Measurements from ENCODE around the gene RHEB. TPM values are rescaled to one million over a fixed set of nuclear protein-coding genes. Genes with fewer than 3 reads are reported as not detected.

Gene RHEB
- total RNA-seq, 1 donor from 2014 or later, result 143 TPM

GRCh38 chr7:151459726-151460473, 59.8 kb downstream of the RHEB start:
- peaks cover 15% of the 10 kb centered on the region for H3K9me3 ChIP-seq (ENCODE audit: insufficient read depth, low read depth, low read length)
- Mint-ChIP-seq H3K27me3 (ENCODE audit: low read depth, unreplicated experiment) (peaks cover 10% of the 10 kb centered on the region), H3K4me1 (ENCODE audit: low read depth, unreplicated experiment) (peaks cover 21% of the 10 kb centered on the region), H3K27ac (ENCODE audit: unreplicated experiment) (peak overlapping the region; percentile 85), H3K9me3 (ENCODE audit: unreplicated experiment) (peaks cover 9% of the 10 kb centered on the region), H3K36me3 (ENCODE audit: low read depth, unreplicated experiment) (peaks cover 32% of the 10 kb centered on the region), H3K4me3 (ENCODE audit: unreplicated experiment) (peak overlapping the region; percentile 67)
- no peak for FAIRE-seq
- H3K27me3 ChIP-seq (ENCODE audit: insufficient read depth, low read length), result no peaks in the 10 kb centered on the region
- peak overlapping the region; percentile 82 for H3K4me2 ChIP-seq (ENCODE audit: low read length)
- no peaks in the 10 kb centered on the region for H4K20me1 ChIP-seq (ENCODE audit: insufficient read depth, low read length)
- H3K4me3 ChIP-seq (ENCODE audit: insufficient read depth, low read depth, low read length), result peak overlapping the region; percentile 34
- H3K9ac ChIP-seq (ENCODE audit: low read length), result peak overlapping the region; percentile 40
- TF ChIP-seq EZH2 (IDR thresholded peaks at IDR 0.05; ENCODE audit: insufficient read depth, low read length) (no peak), CTCF (IDR thresholded peaks at IDR 0.05; ENCODE audit: insufficient read depth, low read depth, low read length) (no peak)
- H3K79me2 ChIP-seq (ENCODE audit: insufficient read depth, low read length), result no peaks in the 10 kb centered on the region
- peak overlapping the region; percentile 8 for H3K27ac ChIP-seq (ENCODE audit: low read depth, low read length)
- H3K36me3 ChIP-seq (ENCODE audit: insufficient read depth, low read length), result peaks cover 9% of the 10 kb centered on the region
- peaks cover 14% of the 10 kb centered on the region for H3K4me1 ChIP-seq (ENCODE audit: insufficient read depth, low read length)
- DNase-seq (ENCODE audit: low read depth), result peak; percentile 80
- peak overlapping the region; percentile 18 for H2AFZ ChIP-seq (ENCODE audit: low read depth, low read length)

- no peak for FAIRE-seq
- Histone ChIP-seq H3K27me3 (ENCODE audit: insufficient read depth, low read length) (no peaks in the 10 kb centered on the region), H3K4me1 (ENCODE audit: insufficient read depth, low read length) (peaks cover 14% of the 10 kb centered on the region), H3K27ac (ENCODE audit: low read depth, low read length) (no peak overlapping the region), H3K4me3 (ENCODE audit: insufficient read depth, low read depth, low read length) (no peak overlapping the region), H3K4me2 (ENCODE audit: low read length) (no peak overlapping the region), H4K20me1 (ENCODE audit: insufficient read depth, low read length) (no peaks in the 10 kb centered on the region), H3K79me2 (ENCODE audit: insufficient read depth, low read length) (no peaks in the 10 kb centered on the region), H3K9me3 (ENCODE audit: insufficient read depth, low read depth, low read length) (peaks cover 7% of the 10 kb centered on the region), H3K9ac (ENCODE audit: low read length) (no peak overlapping the region), H3K36me3 (ENCODE audit: insufficient read depth, low read length) (no peaks in the 10 kb centered on the region), H2AFZ (ENCODE audit: low read depth, low read length) (no peak overlapping the region)
- Mint-ChIP-seq H3K4me1 (ENCODE audit: low read depth, unreplicated experiment) (peaks cover 21% of the 10 kb centered on the region), H3K9me3 (ENCODE audit: unreplicated experiment) (peaks cover 9% of the 10 kb centered on the region), H3K36me3 (ENCODE audit: low read depth, unreplicated experiment) (peaks cover 14% of the 10 kb centered on the region), H3K4me3 (ENCODE audit: unreplicated experiment) (no peak overlapping the region), H3K27me3 (ENCODE audit: low read depth, unreplicated experiment) (peaks cover 20% of the 10 kb centered on the region), H3K27ac (ENCODE audit: unreplicated experiment) (no peak overlapping the region)
- TF ChIP-seq EZH2 (IDR thresholded peaks at IDR 0.05; ENCODE audit: insufficient read depth, low read length) (no peak), CTCF (IDR thresholded peaks at IDR 0.05; ENCODE audit: insufficient read depth, low read depth, low read length) (no peak)
- DNase-seq (ENCODE audit: low read depth), result no peak
Measured at GRCh38 chr7:151457534-151457933, 62.2 kb downstream of the RHEB start.

- Histone ChIP-seq H3K4me2 (ENCODE audit: low read length) (no peak overlapping the region), H3K4me1 (ENCODE audit: insufficient read depth, low read length) (peaks cover 14% of the 10 kb centered on the region), H4K20me1 (ENCODE audit: insufficient read depth, low read length) (no peaks in the 10 kb centered on the region), H3K4me3 (ENCODE audit: insufficient read depth, low read depth, low read length) (no peak overlapping the region), H3K27ac (ENCODE audit: low read depth, low read length) (no peak overlapping the region), H2AFZ (ENCODE audit: low read depth, low read length) (no peak overlapping the region), H3K36me3 (ENCODE audit: insufficient read depth, low read length) (no peaks in the 10 kb centered on the region), H3K79me2 (ENCODE audit: insufficient read depth, low read length) (no peaks in the 10 kb centered on the region), H3K9ac (ENCODE audit: low read length) (no peak overlapping the region), H3K9me3 (ENCODE audit: insufficient read depth, low read depth, low read length) (no peaks in the 10 kb centered on the region), H3K27me3 (ENCODE audit: insufficient read depth, low read length) (no peaks in the 10 kb centered on the region)
- Mint-ChIP-seq H3K36me3 (ENCODE audit: low read depth, unreplicated experiment) (peaks cover 10% of the 10 kb centered on the region), H3K27ac (ENCODE audit: unreplicated experiment) (no peak overlapping the region), H3K4me1 (ENCODE audit: low read depth, unreplicated experiment) (peaks cover 21% of the 10 kb centered on the region), H3K27me3 (ENCODE audit: low read depth, unreplicated experiment) (peaks cover 25% of the 10 kb centered on the region), H3K9me3 (ENCODE audit: unreplicated experiment) (peaks cover 9% of the 10 kb centered on the region), H3K4me3 (ENCODE audit: unreplicated experiment) (no peak overlapping the region)
- no peak for FAIRE-seq
- no peak for DNase-seq (ENCODE audit: low read depth)
- TF ChIP-seq CTCF (IDR thresholded peaks at IDR 0.05; ENCODE audit: insufficient read depth, low read depth, low read length) (no peak), EZH2 (IDR thresholded peaks at IDR 0.05; ENCODE audit: insufficient read depth, low read length) (no peak)
Measured at GRCh38 chr7:151456782-151457181, 62.9 kb downstream of the RHEB start.

All from astrocyte (in vitro differentiated cells and primary cell).